NCI-H2196 (cell line): ENCODE data around the gene PIGX.
A peak's percentile ranks its signal among the peaks of the same experiment; 100 is the strongest.

ENCODE experiments used
- DNase-seq: peaks from one replicate; lab custom pipeline; 2025; ENCODE audit not compliant: unreplicated experiment; lab: John Stamatoyannopoulos, UW

Gene PIGX

DNA sequence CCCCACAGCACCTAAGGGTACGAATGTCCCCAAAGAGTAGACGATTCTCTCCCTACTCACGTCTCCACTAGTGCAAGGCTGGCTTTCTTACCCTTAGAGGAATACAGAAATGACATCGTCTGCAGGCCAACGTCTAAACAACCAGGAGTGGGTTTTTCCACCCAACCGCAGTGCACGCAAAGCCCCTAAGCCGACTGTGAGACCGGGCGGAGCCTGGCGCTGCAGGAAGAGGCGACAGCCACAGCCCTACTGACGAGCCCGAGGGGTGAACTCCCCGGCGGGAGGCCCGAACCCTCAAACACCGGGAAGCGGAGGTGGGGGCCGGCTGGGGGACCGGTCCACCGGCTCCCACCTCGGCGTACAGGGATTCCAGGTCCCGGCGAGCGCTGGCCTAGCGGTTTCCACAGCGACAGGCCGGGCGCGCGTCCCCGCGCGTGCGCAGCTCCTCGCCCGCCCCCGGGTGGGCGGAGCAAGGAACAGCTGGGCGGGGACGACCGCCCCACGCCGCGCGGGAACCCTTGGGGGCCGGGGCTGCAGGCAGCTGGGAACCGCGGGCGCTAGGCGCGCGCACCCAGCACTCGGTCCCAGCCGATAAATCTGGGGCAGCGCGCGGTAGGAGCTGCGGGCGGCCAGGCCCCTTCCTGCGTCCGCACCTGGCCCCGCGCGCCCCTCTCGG is at the start of gene PIGX, which contains the start of gene CEP19:
PIGX (plus strand) TSS at position 540 of the 676 bp plus-strand sequence.
CEP19 (minus strand) TSS at position 413 of the 676 bp plus-strand sequence. CDS start 3,593 bp downstream, outside the sequence.
- DNase-seq, result peak; percentile 97

DNA sequence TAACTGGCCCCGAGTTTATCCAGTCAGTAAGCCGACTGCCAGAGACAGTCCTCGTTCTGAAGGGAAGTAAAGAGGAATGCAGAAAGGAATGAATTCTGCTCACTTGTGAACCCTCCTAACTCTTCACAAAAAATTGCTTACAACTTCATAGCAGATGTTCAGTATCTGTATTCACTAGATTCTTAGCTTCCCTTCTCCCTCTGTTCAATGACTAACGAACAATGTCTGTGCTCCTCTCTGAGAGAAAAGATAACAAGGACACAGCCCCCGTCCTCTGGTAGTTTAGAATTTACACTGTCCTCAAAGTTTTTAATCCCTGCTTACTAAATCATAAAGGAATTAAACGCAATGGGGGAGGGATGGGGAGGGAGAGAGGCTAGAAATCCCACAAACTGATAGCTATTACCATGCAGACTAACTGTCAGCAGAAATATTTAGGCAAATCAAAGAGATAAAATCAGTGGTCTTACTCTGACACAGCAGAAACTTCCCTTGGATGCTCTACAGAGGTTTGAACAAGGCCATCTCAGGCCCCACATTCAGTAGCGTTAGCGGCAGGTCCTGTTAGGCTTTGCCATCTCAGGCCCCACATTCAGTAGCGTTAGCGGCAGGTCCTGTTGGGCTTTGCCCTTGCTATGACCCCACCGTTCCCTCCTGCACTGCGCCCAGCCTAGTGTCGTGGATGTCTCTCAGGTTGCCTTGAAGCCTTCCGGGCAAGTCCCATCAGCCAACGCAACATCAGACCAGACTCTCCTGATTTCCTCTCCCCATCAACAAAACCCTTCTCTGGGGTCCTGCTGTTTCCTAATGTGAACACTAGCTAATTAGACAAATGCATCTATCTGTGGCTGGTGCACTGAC is 49.2 kb upstream of the PIGX start:
- DNase-seq, result no peak

DNA sequence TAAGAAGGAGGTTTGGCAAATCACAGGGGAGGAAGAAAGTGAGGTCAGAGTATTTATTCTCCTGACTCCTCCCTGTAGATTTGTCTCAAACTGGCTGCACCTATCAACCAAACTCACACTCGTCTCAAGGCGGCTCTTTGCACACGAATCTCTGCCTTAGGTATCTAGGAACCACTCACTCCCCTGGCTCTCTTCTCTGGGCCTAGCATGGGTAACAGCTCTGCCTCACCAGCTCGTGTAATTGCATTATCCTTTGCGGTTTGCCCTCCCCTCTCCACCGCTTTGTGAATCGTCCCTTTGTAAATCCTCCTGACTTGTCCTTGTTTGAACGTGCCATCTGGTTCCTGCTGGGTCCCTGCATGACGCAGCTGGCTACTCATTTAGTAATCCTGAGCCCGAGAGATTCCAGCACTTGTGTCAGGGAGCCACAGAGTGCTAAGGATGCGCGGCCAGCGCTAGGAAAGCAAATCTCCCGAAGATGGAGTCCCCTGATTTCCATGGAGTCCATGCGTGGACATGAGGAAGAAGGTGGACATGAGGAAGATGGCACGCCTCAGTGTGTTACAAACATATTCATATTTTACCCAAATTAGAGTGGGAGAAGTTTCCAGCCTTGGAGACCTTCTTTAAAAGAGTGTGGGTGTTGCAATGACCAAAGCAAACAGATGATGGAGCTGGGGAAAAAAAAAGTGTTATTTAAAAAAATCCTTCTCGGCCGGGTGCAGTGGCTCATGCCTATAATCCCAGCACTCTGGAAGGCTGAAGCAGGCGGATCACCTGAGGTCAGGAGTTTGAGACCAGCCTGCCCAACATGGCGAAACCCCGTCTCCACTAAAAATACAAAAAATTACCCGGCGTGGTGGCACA is 45.9 kb upstream of the PIGX start:
- peak; percentile 87 for DNase-seq

DNA sequence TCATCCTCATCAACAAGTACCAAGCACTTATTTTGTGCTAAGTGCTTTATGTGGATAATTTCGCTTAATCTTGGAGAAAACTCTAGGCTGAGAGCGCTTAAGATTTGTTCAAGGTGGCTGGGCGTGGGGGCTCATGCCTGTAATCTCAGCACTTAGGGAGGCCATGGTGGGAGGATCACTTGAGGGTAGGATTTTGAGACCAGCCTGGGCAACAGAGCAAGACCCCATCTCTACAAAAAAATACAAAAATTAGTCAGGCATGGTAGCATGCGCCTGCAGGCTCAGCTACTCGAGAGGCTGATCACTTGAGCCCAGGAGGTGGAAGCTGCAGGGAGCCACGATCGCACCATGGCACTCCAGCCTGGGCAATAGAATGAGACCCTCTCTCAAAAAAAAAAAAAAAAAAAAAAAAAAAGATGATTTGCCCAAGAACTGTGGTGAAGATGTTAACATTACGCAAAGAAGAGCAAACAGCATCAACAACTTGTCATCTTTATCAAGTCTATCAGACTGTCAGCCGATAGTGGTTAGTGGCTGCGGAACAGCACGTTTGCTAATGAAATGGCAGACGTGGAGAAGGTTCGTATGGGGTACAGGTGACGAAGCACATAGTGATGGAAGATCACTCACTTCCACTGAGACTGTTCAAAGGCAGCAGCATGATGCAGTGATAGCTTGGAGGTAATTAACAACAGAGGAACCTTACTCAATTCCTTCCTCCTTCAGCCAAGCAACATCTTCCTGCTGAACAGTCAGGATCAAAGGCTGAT is 44.9 kb upstream of the PIGX start:
- no peak for DNase-seq

DNA sequence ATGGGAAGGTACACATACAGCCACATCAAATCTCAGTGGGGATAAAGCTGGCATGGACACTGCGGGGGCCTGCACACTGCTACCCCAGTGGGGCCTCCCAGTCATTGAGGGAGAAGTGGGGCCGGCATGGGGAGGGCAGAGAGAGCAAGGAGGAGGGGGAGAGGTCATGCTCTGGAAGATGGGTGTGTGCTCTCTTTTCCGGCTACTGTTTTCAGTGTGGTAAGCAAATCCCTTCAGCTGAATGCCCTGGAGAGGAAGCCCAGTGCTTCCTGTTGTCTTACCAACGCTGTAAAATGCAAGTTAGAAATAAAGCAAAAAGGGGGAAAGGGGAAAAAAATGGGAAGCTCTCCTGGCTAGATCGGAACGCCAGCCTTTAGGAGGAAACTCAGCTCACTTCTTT is 41.8 kb upstream of the PIGX start:
- DNase-seq, result no peak

DNA sequence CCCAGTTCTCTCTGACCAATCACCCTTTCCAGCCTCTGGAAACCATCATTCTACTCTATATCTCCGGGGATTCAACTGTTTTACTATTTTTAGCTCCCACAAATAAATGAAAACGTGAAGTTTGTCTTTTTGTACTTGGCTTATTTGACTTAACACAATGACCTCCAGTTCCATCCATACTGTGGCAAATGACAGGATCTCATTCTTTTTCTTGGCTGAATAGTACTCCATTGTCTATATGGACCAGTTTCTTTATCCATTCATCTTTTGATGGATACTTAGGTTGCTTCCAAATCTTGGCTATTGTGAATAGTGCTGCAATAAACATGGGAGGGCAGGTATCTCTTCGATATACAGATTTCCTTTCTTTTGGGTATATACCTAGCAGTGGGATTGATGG is 38.5 kb upstream of the PIGX start:
- no peak for DNase-seq

DNA sequence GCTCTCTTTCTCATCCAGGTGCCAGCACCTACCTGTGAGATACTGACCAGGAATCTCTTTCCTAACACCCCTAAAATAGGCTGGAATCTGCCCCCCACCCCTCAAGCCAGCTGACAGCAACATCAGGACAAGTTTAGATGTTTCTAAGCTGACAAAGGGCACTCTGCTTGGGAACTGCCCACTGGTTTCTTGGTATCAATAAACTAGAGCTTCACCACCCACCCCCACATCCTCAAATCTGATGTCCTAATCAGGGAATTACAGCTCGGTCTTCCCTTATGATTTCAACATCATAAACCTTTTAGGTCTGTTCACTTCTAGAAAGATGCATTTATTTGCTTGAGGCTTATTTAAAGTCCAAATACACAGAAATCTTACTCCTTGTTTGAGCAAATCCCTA is 34.8 kb upstream of the PIGX start:
- DNase-seq, result no peak

DNA sequence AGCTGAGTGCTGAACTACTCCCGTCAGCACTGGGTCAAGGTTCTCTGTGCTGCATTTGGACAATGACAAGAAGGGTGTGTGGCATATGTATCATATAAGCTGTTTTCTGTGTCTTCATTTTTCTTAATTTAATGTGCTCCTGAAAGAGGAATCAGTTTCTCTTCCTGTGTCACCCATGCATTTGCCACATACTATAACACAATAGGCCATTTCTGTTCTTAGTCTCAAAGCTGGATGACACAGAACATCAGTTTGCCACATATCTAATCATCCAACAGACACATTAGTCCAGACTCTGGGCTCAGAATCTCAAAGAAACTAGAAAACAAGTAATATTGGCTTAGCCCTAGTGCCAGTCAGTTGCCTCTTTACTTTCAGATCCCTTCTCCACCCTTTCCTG is 34.2 kb upstream of the PIGX start:
- no peak for DNase-seq

DNA sequence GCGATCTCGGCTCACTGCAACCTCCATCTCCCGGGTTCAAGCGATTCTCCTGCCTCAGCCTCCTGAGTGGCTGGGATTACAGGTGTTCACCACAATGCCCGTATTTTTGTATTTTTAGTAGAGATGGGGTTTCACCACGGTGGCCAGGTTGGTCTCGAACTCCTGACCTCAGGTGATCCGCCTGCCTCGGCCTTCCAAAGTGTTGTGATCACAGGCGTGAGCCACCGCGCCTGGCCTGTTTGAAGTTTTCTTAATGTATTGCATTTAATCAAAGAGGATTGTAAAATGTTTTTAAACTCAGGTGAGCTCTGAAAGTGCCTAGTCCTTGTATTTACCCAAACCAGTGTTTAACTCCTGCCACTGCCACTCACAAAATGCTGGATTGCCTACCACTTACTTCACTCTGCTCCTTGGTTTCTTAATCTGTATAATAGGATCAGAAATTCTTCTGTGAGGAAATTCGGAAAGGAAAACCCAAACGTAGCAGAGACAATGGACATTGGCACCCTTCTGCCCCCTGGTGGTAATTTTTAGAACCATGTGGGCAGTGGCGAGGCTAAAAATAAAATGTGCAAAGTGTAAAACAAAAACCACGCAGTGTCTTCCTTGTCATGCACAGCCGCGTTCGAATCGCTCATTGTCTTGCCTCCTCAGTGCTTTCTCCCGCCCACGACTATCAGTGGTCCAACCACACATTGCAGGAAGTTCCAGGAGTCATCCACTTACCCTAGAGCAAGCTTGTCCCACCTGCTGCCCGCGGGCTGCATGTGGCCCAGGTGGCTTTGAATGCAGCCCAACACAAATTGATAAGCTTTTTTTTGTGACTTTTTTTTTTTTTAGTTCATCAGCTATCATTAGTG is 27.4 kb upstream of the PIGX start:
- DNase-seq, result peak; percentile 92

DNA sequence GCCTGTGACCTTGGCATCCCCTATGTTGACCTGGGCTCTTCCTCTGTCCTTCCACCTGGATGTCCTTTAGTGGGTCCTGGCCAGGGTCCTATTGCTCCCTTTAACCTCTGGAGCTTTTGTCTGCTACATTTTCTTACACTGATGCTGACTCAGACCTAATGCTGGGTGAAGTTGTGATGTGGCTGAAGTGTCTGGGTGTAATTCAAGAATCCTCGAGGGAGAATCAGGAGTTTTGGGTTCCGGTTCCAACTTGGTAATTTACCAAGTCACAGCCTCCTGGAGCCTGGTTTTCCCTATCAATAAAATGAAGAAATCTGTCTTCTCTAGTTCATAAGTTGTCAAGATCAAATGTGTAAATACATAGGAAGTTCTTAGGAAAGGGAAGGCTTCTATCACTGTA is 25.7 kb upstream of the PIGX start:
- no peak for DNase-seq

DNA sequence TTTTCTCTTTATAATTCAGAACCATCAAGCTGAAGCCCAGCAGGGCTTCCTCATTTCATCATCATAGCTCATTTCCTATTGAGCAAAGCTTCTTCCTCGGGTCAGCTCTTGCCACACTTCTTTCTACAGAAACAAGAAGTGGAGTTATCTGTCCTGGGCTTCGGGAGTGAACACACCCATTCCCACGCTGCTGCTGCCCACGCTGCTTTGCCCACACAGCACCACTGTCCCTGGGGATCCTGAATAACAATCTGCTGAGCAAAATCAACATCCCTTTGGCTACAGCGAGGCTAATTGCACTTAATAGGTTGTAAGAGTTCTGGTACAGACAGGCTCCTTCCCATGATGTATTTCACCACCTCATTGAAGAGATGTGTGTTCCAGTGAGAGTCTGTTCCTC is 23.8 kb upstream of the PIGX start:
- DNase-seq, result no peak

DNA sequence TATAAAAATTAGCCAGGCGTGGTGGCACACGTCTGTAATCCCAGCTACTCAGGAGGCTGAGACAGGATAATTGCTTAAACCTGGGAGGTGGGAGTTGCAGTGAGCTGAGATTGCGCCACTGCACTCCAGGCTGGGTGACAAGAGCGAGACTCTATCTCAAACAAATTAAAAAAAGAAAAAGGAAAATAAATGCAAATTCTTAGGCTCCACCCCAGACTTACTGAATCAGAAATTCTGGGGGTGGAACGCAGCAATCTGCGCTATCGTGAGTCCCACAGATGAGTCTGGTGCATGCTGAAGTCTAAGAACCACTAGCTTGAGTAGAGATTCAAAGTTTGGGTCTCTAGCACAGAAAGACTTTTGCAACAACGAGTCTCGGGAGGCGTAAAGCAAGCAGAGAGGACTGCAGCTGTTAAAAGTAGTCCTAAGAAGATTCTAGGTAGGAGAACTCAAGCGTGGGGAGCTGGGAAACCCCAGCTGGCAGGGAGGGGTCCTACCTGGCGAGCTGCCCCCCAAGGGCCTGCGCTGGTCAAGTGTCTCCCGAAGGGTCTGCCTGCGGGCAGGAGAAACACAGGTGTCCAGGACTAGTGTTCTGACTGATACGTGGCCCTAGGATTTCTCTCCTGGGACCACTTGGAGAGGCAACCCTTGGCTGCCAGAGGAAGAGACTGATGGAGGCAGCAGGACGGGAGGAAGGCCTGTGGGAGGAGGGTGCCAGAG is 22.1 kb upstream of the PIGX start:
- DNase-seq, result no peak

DNA sequence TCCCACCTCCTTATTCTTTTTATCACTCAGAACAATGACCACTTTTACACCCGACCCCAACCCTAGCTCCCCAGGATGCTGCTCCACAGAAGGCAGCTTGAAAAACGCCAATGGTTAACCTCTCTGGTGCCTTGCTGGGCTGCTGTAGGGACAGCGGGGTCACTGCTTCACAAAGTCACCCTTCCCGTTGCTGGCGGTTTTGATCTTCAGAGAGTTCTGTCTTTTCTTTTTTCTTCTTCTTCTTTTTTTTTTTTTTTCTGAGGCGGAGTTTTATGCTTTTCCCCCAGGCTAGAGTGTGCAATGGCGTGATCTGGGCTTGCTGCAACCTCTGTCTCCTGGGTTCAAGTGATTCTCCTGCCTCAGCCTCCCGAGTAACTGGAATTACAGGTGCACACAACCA is 20.8 kb upstream of the PIGX start:
- no peak for DNase-seq

DNA sequence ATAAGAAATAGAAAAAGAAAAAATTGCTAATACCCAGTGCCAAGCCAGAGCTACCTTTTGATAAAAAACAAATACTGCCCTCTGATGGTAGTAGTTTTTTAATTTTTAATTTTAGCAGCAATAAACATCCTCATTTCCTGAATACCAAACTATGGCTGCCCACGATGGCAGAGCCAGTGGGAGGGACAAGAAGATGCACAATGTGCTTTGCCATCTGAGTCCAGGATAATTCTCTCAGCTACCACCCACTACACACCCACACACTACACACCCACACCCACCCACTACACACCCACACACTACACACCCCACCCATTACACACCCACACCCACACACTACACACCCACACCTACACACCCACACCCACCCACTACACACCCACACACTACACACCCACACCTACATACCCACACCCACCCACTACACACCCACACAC is 18.0 kb upstream of the PIGX start:
- peak; percentile 56 for DNase-seq

DNA sequence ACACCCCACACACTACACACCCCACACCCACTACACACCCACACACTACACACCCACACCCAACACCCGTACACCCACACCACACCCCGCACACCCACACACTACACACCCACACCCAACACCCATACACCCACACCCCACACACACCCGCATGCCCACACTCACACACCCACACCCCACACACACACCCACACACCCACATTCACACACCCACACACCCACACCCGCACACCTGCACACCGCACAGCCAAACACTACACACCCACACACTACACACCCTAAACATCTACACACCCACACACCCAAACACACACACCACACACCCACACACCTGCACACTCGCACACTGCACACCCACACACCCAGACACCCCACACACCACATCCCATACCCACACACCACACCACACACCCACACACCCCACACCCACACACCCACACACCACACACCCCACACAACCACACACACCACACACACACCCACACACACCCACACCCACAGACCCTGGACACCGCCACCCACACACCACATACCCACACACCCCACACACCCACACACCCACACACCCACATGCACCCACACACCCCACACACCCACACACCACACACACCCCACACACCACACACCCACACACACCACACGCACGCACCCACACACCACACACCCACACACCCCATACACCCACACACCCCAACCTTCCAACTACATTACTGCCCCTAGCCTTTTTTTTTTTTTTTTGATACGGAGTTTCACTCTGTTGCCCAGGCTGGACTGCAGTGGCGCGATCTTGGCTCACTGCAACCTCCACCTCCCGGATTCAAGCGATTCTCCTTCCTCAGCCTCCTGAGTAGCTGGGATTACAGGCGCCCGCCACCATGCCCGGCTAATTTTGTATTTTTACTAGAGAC is 17.0 kb upstream of the PIGX start:
- no peak for DNase-seq

DNA sequence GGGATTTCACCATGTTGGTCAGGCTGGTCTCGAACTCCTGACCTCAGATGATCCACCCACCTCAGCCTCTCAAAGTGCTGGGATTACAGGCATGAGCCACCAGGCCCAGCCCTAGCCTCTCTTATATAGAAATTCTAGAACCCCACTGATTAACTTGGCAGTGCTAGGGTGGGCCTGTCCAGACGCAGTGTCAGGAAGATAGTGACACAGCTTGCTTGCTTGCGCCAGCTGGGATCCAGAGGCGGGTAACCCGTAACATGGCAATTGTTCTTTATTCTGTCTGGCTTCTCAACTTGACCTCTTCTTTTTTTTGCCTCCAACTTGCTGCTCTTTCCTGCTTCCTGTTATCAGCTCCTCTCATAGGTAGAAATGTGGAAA is 16.3 kb upstream of the PIGX start:
- no peak for DNase-seq

DNA sequence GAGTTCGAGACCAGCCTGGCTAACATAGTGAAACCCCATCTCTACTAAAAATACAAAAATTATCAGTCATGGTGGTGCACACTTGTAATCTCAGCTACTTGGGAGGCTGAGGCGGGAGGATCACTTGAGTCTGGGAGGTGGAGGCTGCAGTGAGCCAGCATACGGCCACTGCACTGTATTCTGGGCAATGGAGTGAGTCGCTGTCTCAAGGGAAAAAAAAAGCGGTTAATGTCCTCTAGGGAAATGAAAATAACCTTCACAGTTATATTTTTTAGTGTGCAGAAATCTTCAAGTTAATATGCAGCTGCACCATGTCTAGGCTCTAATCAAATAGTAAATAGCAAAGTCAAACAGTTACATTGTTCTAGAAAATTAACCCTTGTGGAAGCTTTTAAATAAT is 14.9 kb upstream of the PIGX start:
- DNase-seq, result no peak

DNA sequence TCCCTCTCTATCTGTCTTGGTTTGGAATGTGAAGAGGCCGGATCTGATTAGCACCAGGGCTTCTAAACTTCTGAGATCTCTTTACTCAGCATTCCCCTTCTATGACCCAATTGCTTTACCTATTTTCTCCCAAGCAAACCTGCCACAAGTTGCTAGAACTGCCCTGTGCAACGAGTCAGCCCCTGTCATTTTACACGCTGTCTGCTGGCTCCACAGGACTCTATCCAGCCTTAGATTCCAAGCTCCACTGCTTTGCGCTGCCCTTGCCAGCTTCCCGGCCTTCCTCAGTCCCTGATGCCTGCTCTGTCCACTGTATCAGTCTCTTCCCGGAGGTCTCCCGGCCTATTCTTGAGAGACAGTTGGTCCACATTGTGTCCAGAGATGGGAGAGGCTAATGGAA is 12.4 kb upstream of the PIGX start:
- no peak for DNase-seq
